H1 (cell line): Measurements from ENCODE around the gene SLC44A5. TPM values are rescaled to one million over a fixed set of nuclear protein-coding genes. Genes with fewer than 3 reads are reported as not detected.

Experiments
- CTCF ChIA-PET: fragments of 300-600 bp; sonication (Branson Sonifier 250); formaldehyde crosslinking; loops from one replicate; lab custom pipeline; 2021; ENCODE audit not compliant: partially characterized antibody; lab: Charles Lee
- POLR2A ChIA-PET: fragments of 300-600 bp; sonication (Branson Sonifier 250); formaldehyde crosslinking; loops from one replicate; lab custom pipeline; 2021; ENCODE audit warnings: inconsistent platforms; ENCODE audit not compliant: partially characterized antibody; lab: Charles Lee
- DNase-seq, 2 experiments: peaks; one replicate each; pipeline versions ENCODE4 v3.0.0 to v3.0.0-alpha.2; 2010 to 2022; ENCODE audit warnings: low spot score in 2 of 2, low read depth in 1 of 2, mixed read lengths in 1 of 2
- FAIRE-seq: peaks from 2 replicates; lab custom pipeline; 2011; peaks lifted over from hg19 to GRCh38; lab: Jason Lieb, UNC
- H2AFZ ChIP-seq: 2 replicates; pipeline ENCODE4 v1.8.1; 2012; ENCODE audit warnings: low read length, inconsistent platforms
- H2AK5ac ChIP-seq: 2 replicates; pipeline ENCODE4 v1.6.1; 2013; ENCODE audit warnings: low read depth, low read length
- H2BK120ac ChIP-seq: replicated peaks from 2 replicates; pipeline ENCODE3; 2013; ENCODE audit warnings: low read depth, low read length, inconsistent platforms
- H2BK12ac ChIP-seq: 2 replicates; pipeline ENCODE4 v1.6.1; 2013; ENCODE audit warnings: low read depth, low read length
- H2BK15ac ChIP-seq: 2 replicates; pipeline ENCODE4 v1.6.1; 2013; ENCODE audit warnings: low read length
- H2BK20ac ChIP-seq: 2 replicates; pipeline ENCODE4 v1.6.1; 2013; ENCODE audit warnings: low read length
- H2BK5ac ChIP-seq: 2 replicates; pipeline ENCODE4 v1.6.1; 2013; ENCODE audit warnings: low read depth, low read length
- H3K14ac ChIP-seq: 2 replicates; pipeline ENCODE4 v1.6.1; 2013; ENCODE audit warnings: inconsistent platforms; ENCODE audit not compliant: insufficient read length
- H3K18ac ChIP-seq: 2 replicates; pipeline ENCODE4 v1.6.1; 2013; ENCODE audit warnings: low read length; ENCODE audit errors: extremely low read depth
- H3K23ac ChIP-seq: 2 replicates; pipeline ENCODE4 v1.6.1; 2013; ENCODE audit warnings: inconsistent platforms; ENCODE audit not compliant: insufficient read length
- H3K23me2 ChIP-seq: 2 replicates; pipeline ENCODE4 v1.6.1; 2013; ENCODE audit warnings: low read depth, low read length
- H3K27ac ChIP-seq: 2 replicates; pipeline ENCODE4 v1.6.1; 2011; ENCODE audit warnings: low read depth, low read length, inconsistent platforms
- H3K27me3 ChIP-seq, 4 experiments: replicated peaks in 1 of 4; 1 replicate in 1 of 4; 2 replicates in 3 of 4; pipeline versions ENCODE4 v1.6.1 to v1.8.1; 2011 to 2013; ENCODE audit warnings: low read length in 3 of 4, mild to moderate bottlenecking in 3 of 4, inconsistent platforms in 2 of 4, mixed read lengths in 2 of 4, moderate library complexity in 1 of 4; ENCODE audit not compliant: control insufficient read depth in 3 of 4, insufficient read depth in 3 of 4; ENCODE audit errors: extremely low read depth in 1 of 4
- H3K36me3 ChIP-seq, 4 experiments: 2 replicates each; pipeline versions ENCODE4 v1.6.1 to v1.8.1; 2011 to 2013; ENCODE audit warnings: mild to moderate bottlenecking in 4 of 4, low read length in 3 of 4, moderate library complexity in 2 of 4, control low read depth in 1 of 4, inconsistent platforms in 1 of 4; ENCODE audit not compliant: insufficient read depth in 4 of 4, control insufficient read depth in 2 of 4
- H3K4ac ChIP-seq: replicated peaks from 2 replicates; pipeline ENCODE3; 2013; ENCODE audit warnings: low read length, low read depth, mixed read lengths, inconsistent platforms; ENCODE audit not compliant: insufficient read length
- H3K4me1 ChIP-seq, 4 experiments: replicated peaks in 1 of 4; 1 replicate in 1 of 4; 2 replicates in 3 of 4; pipeline versions ENCODE4 v1.6.1 to v1.8.1; 2011 to 2013; ENCODE audit warnings: low read length in 3 of 4, inconsistent platforms in 2 of 4, mixed read lengths in 1 of 4; ENCODE audit not compliant: insufficient read depth in 4 of 4, control insufficient read depth in 3 of 4
- H3K4me2 ChIP-seq, 2 experiments: 2 replicates each; pipeline versions ENCODE4 v1.6.1 to v1.8.1; 2011 to 2013; ENCODE audit warnings: low read depth in 2 of 2, low read length in 2 of 2, control low read depth in 1 of 2, inconsistent platforms in 1 of 2, mild to moderate bottlenecking in 1 of 2; ENCODE audit not compliant: insufficient read depth in 1 of 2
- H3K4me3 ChIP-seq, 4 experiments: fragments of 200-600, 300-600 bp in 1 of 4; sonication (generic), shearing (Covaris generic), sonication (Bioruptor Twin) in 1 of 4; 2 replicates each; pipeline versions ENCODE4 v1.5.1 to v1.8.1; 2011 to 2016; ENCODE audit warnings: low read length in 4 of 4, low read depth in 3 of 4, control low read depth in 2 of 4, inconsistent platforms in 2 of 4, mild to moderate bottlenecking in 2 of 4, mixed read lengths in 1 of 4, moderate library complexity in 1 of 4; ENCODE audit not compliant: insufficient read depth in 2 of 4; ENCODE audit errors: extremely low read depth in 1 of 4
- H3K56ac ChIP-seq: replicated peaks from 2 replicates; pipeline ENCODE3; 2013; ENCODE audit warnings: low read depth, mild to moderate bottlenecking, mixed read lengths, low read length, inconsistent platforms; ENCODE audit not compliant: insufficient read length
- H3K79me1 ChIP-seq: 2 replicates; pipeline ENCODE4 v1.6.1; 2013; ENCODE audit warnings: low read depth, low read length, control low read depth
- H3K79me2 ChIP-seq, 2 experiments: 2 replicates each; pipeline versions ENCODE4 v1.6.1 to v1.8.1; 2012 to 2013; ENCODE audit warnings: low read length in 2 of 2, mild to moderate bottlenecking in 2 of 2, inconsistent platforms in 1 of 2; ENCODE audit not compliant: insufficient read depth in 2 of 2, control insufficient read depth in 1 of 2
- H3K9ac ChIP-seq, 4 experiments: replicated peaks in 1 of 4; 1 replicate in 1 of 4; 2 replicates in 3 of 4; pipeline versions ENCODE4 v1.6.1 to v1.8.1; 2011 to 2013; ENCODE audit warnings: low read depth in 3 of 4, low read length in 3 of 4, control low read depth in 2 of 4, mild to moderate bottlenecking in 2 of 4, moderate library complexity in 2 of 4, inconsistent platforms in 1 of 4; ENCODE audit errors: extremely low read depth in 1 of 4
- H3K9me3 ChIP-seq, 2 experiments: 2 replicates each; pipeline versions ENCODE4 v1.6.1 to v1.8.1; 2012 to 2013; ENCODE audit warnings: mild to moderate bottlenecking in 2 of 2, moderate library complexity in 2 of 2, control low read depth in 1 of 2, inconsistent platforms in 1 of 2, low read depth in 1 of 2, low read length in 1 of 2, mixed read lengths in 1 of 2; ENCODE audit not compliant: insufficient read depth in 2 of 2
- H4K20me1 ChIP-seq, 2 experiments: replicated peaks in 1 of 2; 2 replicates each; pipeline versions ENCODE3 to v1.8.1; 2011 to 2013; ENCODE audit warnings: inconsistent platforms in 2 of 2, low read length in 2 of 2, mild to moderate bottlenecking in 1 of 2; ENCODE audit not compliant: insufficient read depth in 2 of 2, control insufficient read depth in 1 of 2
- H4K5ac ChIP-seq: 2 replicates; pipeline ENCODE4 v1.6.1; 2013; ENCODE audit warnings: low read length, low read depth, mixed read lengths, inconsistent platforms; ENCODE audit not compliant: insufficient read length
- H4K8ac ChIP-seq: 2 replicates; pipeline ENCODE4 v1.8.0; 2013; ENCODE audit warnings: mild to moderate bottlenecking, moderate library complexity, low read length, inconsistent platforms; ENCODE audit not compliant: insufficient read depth; ENCODE audit errors: extremely low read depth
- H4K91ac ChIP-seq: replicated peaks from 2 replicates; pipeline ENCODE3; 2013; ENCODE audit warnings: low read length, mixed read lengths, inconsistent platforms; ENCODE audit not compliant: insufficient read length
- CTBP2 ChIP-seq: IDR thresholded peaks from 2 replicates; pipeline ENCODE4 v1.7.0; 2011; ENCODE audit warnings: borderline replicate concordance, mild to moderate bottlenecking, moderate library complexity, mixed read lengths, low read length; ENCODE audit not compliant: insufficient read depth, insufficient read length
- E2F6 ChIP-seq: IDR thresholded peaks from 2 replicates; pipeline ENCODE4 v1.6.1; 2012; ENCODE audit warnings: inconsistent platforms
- EGR1 ChIP-seq: IDR thresholded peaks from 2 replicates; pipeline ENCODE4 v1.6.1; 2011; ENCODE audit warnings: low read depth, low read length, borderline replicate concordance
- EP300 ChIP-seq, 2 experiments: IDR thresholded peaks; 1 replicate in 1 of 2; 2 replicates in 1 of 2; pipeline ENCODE4 v1.6.1; 2011 to 2012; ENCODE audit warnings: low read depth in 2 of 2, low read length in 2 of 2, mild to moderate bottlenecking in 2 of 2, borderline replicate concordance in 1 of 2, inconsistent platforms in 1 of 2, moderate library complexity in 1 of 2
- EZH2 ChIP-seq: fragments of 200-600 bp; sonication (generic); IDR thresholded peaks from 2 replicates; pipeline ENCODE4 v1.7.1; 2012; ENCODE audit warnings: low read depth, mild to moderate bottlenecking, moderate library complexity, low read length, inconsistent platforms; ENCODE audit not compliant: severe bottlenecking
- GTF2F1 ChIP-seq: IDR thresholded peaks from 2 replicates; pipeline ENCODE4 v1.6.1; 2012; ENCODE audit warnings: low read depth, low read length, improper control_type of control experiment, borderline replicate concordance
- HDAC6 ChIP-seq: IDR thresholded peaks from one replicate; pipeline ENCODE4 v1.7.1; 2012; ENCODE audit warnings: low read depth, mild to moderate bottlenecking, inconsistent platforms, low read length, moderate library complexity
- JUN ChIP-seq: IDR thresholded peaks from 2 replicates; pipeline ENCODE4 v1.6.1; 2011; ENCODE audit warnings: low read depth, mild to moderate bottlenecking, improper control_type of control experiment, low read length
- NRF1 ChIP-seq: IDR thresholded peaks from 2 replicates; pipeline ENCODE4 v1.6.1; 2011; ENCODE audit warnings: mild to moderate bottlenecking, low read depth, low read length, improper control_type of control experiment
- POLR2A ChIP-seq, 2 experiments: IDR thresholded peaks; 1 replicate in 1 of 2; 2 replicates in 1 of 2; pipeline ENCODE4 v1.6.1; 2011; ENCODE audit warnings: low read depth in 2 of 2, low read length in 2 of 2, mild to moderate bottlenecking in 2 of 2; ENCODE audit errors: control extremely low read depth in 1 of 2
- POLR2AphosphoS5 ChIP-seq: IDR thresholded peaks from 2 replicates; pipeline ENCODE4 v1.6.1; 2011; ENCODE audit warnings: low read depth, low read length
- RAD21 ChIP-seq, 2 experiments: IDR thresholded peaks in 1 of 2; conservative IDR thresholded peaks in 1 of 2; 2 replicates each; pipeline ENCODE4 v1.6.1; 2011; ENCODE audit warnings: low read depth in 2 of 2, low read length in 2 of 2, improper control_type of control experiment in 1 of 2, inconsistent platforms in 1 of 2, mild to moderate bottlenecking in 1 of 2, moderate library complexity in 1 of 2
- RXRA ChIP-seq: IDR thresholded peaks from 2 replicates; pipeline ENCODE4 v1.6.1; 2011; ENCODE audit warnings: low read depth, mild to moderate bottlenecking, low read length, moderate library complexity; ENCODE audit not compliant: insufficient read depth
- SP2 ChIP-seq: IDR thresholded peaks from 2 replicates; pipeline ENCODE4 v1.6.1; 2012; ENCODE audit warnings: mild to moderate bottlenecking, low read length, inconsistent platforms
- WGBS, 2 experiments: shearing (Covaris generic) in 1 of 2; methylation state at CpG; one replicate each; pipeline versions ENCODE4 v1.1.6 to v1.1.7; 2013 to 2015; ENCODE audit warnings: low lambda C conversion rate in 2 of 2, mixed read lengths in 2 of 2, inconsistent platforms in 1 of 2, low coverage in 1 of 2, missing lambda C conversion rate in 1 of 2; ENCODE audit not compliant: insufficient replicate concordance in 2 of 2, insufficient coverage in 1 of 2, insufficient read length in 1 of 2; ENCODE audit errors: extremely low coverage in 1 of 2, missing lambda C conversion rate in 1 of 2; 5-methylcytosine and 5-hydroxymethylcytosine counted together
- polyA plus RNA-seq, 7 experiments: library from polyadenylated mRNA; depleted of rRNA in 3 of 7; stranded (reverse) in 5 of 7; unstranded in 2 of 7; fragments of >200 nt in 5 of 7; fragments of 200-250 nt in 2 of 7; gene quantifications; 1 replicate in 5 of 7; 2 replicates in 1 of 7; 4 replicates in 1 of 7; pipeline versions ENCODE4 v1.2.1 to v1.2.3, GENCODE V29; 2011 to 2013; ENCODE audit warnings: missing spikeins in 2 of 7, mixed read lengths in 2 of 7
- total RNA-seq: library from RNA; stranded (reverse); fragmentation: NEBNext Ultra II Directional; extraction: Animal tissue kit (Norgen Biotek cat#: 25700); gene quantifications from 2 replicates; pipeline ENCODE4 v1.2.1, GENCODE V29; 2021

SLC44A5 gene
- total and polyA plus RNA-seq, 2 of the 8 experiments (the other 6 are each of a cell fraction or from before 2014, with no cell fraction given) = 1.8 to 3.3 TPM

DNA sequence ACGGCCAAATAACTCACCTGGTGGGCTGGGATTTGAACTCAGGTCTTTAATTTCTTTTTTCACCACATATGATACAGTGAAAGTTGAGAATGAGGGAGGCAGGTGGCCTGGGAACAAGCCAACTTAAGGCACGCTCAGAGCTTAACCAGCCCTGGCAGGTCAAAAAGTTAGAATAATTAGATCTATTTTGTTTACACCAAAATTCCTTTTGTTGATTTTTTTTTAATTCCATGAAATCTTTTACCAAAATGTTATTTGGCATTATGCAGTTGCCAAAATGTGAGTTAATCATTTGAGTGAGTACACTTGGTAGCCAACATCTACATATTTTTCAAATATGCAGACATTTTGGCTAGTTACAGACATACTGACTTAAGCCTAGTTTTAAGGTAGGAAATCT is 439.9 kb downstream of the SLC44A5 start:
- Histone ChIP-seq H3K27me3 (no peaks in the 10 kb centered on the region), H3K36me3 (no peaks in the 10 kb centered on the region), H3K4me1 (no peaks in the 10 kb centered on the region)
- no peak for TF ChIP-seq RAD21 (IDR thresholded peaks at IDR 0.05 in 1 of 2, conservative IDR thresholded peaks at IDR 0.05 in 1 of 2; ENCODE audit: low read depth in 2 of 2, low read length in 2 of 2)
- no peak for TF ChIP-seq EP300 (IDR thresholded peaks at IDR 0.05; ENCODE audit: borderline replicate concordance in 1 of 2, low read depth in 2 of 2, low read length in 2 of 2)
- TF ChIP-seq EZH2 = no peak
- TF ChIP-seq SP2 = no peak
- no peak for TF ChIP-seq EGR1
- TF ChIP-seq RXRA = no peak
- no peak for TF ChIP-seq POLR2A (IDR thresholded peaks at IDR 0.05; ENCODE audit: control extremely low read depth in 1 of 2, low read depth in 2 of 2, low read length in 2 of 2)
- TF ChIP-seq JUN = no peak
- no peak for TF ChIP-seq POLR2AphosphoS5
- no peak for TF ChIP-seq NRF1
- no peak for TF ChIP-seq CTBP2
- TF ChIP-seq HDAC6 = no peak
- TF ChIP-seq GTF2F1 = no peak
- no peak for TF ChIP-seq E2F6

More for the DNA sequence above, 439.9 kb downstream of the SLC44A5 start:
- H3K18ac ChIP-seq = no peak overlapping the region
- no peak overlapping the region for H2AFZ ChIP-seq
- no peak overlapping the region for H3K4ac ChIP-seq
- H4K91ac ChIP-seq = no peak overlapping the region
- no peaks in the 10 kb centered on the region for H3K79me2 ChIP-seq
- WGBS, 2 experiments = 94% methylated on average over 2 of the region's 2 CpGs; no CpG with 5 or more reads in 1 of the 2 experiments
- no peak overlapping the region for H3K4me2 ChIP-seq
- no peak overlapping the region for H3K23ac ChIP-seq
- H2BK15ac ChIP-seq = no peak overlapping the region
- H3K9ac ChIP-seq = no peak overlapping the region
- no peak overlapping the region for H3K4me3 ChIP-seq
- H3K23me2 ChIP-seq = no peaks in the 10 kb centered on the region; the same call in 1 of the 2 replicates
- no peak overlapping the region for H2BK20ac ChIP-seq
- H3K27ac ChIP-seq = no peak overlapping the region
- H3K9me3 ChIP-seq = no peaks in the 10 kb centered on the region
- DNase-seq (no peak), FAIRE-seq (no peak)
- POLR2A ChIA-PET = no interaction called here
- no peaks in the 10 kb centered on the region for H4K20me1 ChIP-seq
- no peak overlapping the region for H3K14ac ChIP-seq
- no peak overlapping the region for H2BK5ac ChIP-seq
- CTCF ChIA-PET = interaction anchor here (1.5 to 5.5 kb wide), 2 partner anchors 16 to 118 kb away, joined by 3 to 21 read pairs; no protein-coding TSS in a partner anchor
- no peaks in the 10 kb centered on the region for H3K79me1 ChIP-seq
- no peak overlapping the region for H4K8ac ChIP-seq
- no peak overlapping the region for H3K56ac ChIP-seq
- H2AK5ac ChIP-seq = no peak overlapping the region
- H2BK12ac ChIP-seq = no peak overlapping the region
- no peak overlapping the region for H2BK120ac ChIP-seq
- H4K5ac ChIP-seq = no peak overlapping the region
